Measurements from ENCODE around the gene ZNF91.
"Not testable (repeated sequence)": the region's sequence is repeated elsewhere in the genome, so short reads cannot be mapped to it uniquely, and the experiment has no call there.

ZNF91 gene

GRCh38 chr19:23343434-23344010 is 51.7 kb downstream of the ZNF91 start:
- ChIA-PET CTCF (interaction anchor here (0.6 to 0.8 kb wide), 2 partner anchors 383 to 571 kb away, joined by 4 read pairs; partner anchors contain the start of gene ZNF726), POLR2A (ENCODE audit: low non-redundant PET) (no interaction called here)
- TF ChIP-seq, protein P1, sequence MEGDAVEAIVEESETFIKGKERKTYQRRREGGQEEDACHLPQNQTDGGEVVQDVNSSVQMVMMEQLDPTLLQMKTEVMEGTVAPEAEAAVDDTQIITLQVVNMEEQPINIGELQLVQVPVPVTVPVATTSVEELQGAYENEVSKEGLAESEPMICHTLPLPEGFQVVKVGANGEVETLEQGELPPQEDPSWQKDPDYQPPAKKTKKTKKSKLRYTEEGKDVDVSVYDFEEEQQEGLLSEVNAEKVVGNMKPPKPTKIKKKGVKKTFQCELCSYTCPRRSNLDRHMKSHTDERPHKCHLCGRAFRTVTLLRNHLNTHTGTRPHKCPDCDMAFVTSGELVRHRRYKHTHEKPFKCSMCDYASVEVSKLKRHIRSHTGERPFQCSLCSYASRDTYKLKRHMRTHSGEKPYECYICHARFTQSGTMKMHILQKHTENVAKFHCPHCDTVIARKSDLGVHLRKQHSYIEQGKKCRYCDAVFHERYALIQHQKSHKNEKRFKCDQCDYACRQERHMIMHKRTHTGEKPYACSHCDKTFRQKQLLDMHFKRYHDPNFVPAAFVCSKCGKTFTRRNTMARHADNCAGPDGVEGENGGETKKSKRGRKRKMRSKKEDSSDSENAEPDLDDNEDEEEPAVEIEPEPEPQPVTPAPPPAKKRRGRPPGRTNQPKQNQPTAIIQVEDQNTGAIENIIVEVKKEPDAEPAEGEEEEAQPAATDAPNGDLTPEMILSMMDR (conservative IDR thresholded peaks at IDR 0.05; ENCODE audit: low read depth) = no peak
- H3K27ac ChIP-seq = no peak overlapping the region
- DNase-seq (ENCODE audit: low spot score) = no peak

DNA sequence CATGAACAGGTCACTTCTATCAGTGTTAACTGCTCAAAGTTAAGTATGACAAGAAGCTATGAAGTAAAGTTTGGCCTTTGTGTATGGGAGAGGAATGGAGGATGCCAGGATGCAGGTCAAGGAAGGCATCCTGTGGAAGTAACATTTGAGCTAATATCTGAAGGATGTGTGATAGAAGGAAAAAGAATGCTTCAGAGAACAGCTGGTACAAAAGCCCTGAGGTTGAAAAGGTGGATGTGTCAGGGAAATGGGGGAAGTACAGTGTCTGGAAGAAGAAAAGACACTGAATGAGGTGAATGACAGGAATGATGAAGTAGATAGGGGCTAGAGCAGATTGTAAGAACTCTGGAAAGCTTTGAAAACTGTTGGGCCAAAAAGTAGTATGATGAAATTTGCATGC is 67.1 kb downstream of the ZNF91 start:
- ChIA-PET POLR2A (ENCODE audit: low non-redundant PET) (no interaction called here), CTCF (no interaction called here)
- H3K27ac ChIP-seq = no peak overlapping the region
- TF ChIP-seq, protein P1 (conservative IDR thresholded peaks at IDR 0.05; ENCODE audit: low read depth) = no peak
- no peak for DNase-seq (ENCODE audit: low spot score)

DNA sequence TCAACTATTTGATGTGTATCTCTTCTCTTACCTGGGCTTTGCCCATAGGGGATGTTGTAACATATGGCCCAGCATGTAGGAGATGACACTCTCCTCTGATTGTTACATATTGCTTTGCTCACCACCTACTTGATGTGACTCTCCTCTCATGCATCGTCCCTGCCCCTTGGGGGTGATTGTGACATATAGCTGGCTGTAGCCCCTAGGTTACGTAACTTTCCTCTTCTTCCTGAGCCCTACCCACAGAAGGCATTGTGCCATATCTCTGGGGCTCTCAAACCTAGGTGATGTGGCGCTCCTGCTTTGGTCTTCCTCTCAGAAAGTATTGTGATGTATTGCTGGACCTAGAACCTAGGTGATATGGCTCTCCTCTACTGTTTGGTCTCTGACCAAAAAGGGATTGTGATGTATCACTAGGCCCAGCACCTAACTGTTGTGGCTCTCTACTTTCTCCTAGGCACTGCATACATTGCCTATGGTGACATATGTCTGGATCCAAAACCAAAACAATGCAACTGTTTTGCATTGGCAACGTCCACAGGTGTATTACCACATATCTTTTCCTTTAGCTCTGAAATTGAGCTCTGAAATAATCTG is 73.2 kb downstream of the ZNF91 start:
- CTCF ChIA-PET = no interaction called here
- POLR2A ChIA-PET (ENCODE audit: low non-redundant PET) = no interaction called here
- no peak overlapping the region for H3K27ac ChIP-seq
- no peak for DNase-seq (ENCODE audit: low spot score)
- TF ChIP-seq, protein P1 (conservative IDR thresholded peaks at IDR 0.05; ENCODE audit: low read depth) = no peak

GRCh38 chr19:23321403-23321802 is 73.9 kb downstream of the ZNF91 start:
- CTCF ChIA-PET; POLR2A ChIA-PET (ENCODE audit: low non-redundant PET); H3K27ac ChIP-seq; DNase-seq (ENCODE audit: low spot score): not testable (repeated sequence)

GRCh38 chr19:23319571-23319970 is 75.7 kb downstream of the ZNF91 start:
- H3K27ac ChIP-seq; CTCF ChIA-PET; POLR2A ChIA-PET (ENCODE audit: low non-redundant PET); DNase-seq (ENCODE audit: low spot score): not testable (repeated sequence)

- H3K27ac ChIP-seq; POLR2A ChIA-PET (ENCODE audit: low non-redundant PET); CTCF ChIA-PET; DNase-seq (ENCODE audit: low spot score): not testable (repeated sequence)
These were observed 76.3 kb downstream of the ZNF91 start for GRCh38 chr19:23318941-23319340.

DNA sequence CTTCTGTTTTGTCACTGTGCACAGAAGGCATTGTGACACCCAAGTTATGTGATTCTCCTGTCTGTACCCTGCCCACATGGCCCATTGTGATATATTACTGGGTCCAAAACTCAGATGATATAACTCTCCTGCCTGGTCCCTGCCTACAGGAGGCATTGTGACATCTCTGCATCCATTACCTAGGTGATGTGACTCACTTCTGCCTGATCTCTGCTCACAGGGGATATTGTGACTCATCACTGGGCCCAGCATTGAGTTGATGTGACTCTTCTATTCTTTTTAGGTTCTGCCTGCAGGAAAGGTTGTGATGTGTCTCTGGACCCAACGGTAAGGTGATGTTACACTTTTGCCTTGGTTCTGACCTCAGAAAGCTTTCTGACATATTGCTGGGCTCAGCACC is 77.1 kb downstream of the ZNF91 start:
- ChIA-PET CTCF (no interaction called here), POLR2A (ENCODE audit: low non-redundant PET) (no interaction called here)

DNA sequence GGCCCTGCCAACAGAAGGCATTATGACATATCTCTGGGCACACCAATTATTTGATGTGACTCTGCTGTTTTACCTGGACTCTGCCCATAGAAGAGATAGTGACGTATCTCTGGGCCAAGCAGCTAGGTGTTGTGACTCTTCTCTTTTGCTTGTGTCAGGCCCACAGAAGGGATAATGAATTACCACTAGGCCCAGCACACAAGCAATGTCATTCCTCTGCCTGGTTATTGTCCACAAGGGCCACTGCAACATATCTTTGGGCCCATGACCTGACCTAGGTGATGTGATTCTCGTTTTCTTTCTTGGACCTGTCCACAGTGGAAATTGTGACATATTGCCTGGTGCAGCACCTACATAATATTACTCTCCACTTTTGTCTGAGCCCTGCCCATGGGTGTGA is 80.0 kb downstream of the ZNF91 start:
- TF ChIP-seq, protein P1 (conservative IDR thresholded peaks at IDR 0.05; ENCODE audit: low read depth) = no peak
- no peak overlapping the region for H3K27ac ChIP-seq
- ChIA-PET CTCF (no interaction called here), POLR2A (ENCODE audit: low non-redundant PET) (no interaction called here)
- DNase-seq (ENCODE audit: low spot score) = no peak

More for the DNA sequence above, 77.1 kb downstream of the ZNF91 start:
- no peak overlapping the region for H3K27ac ChIP-seq
- TF ChIP-seq, protein P1 (conservative IDR thresholded peaks at IDR 0.05; ENCODE audit: low read depth) = no peak
- peak; percentile 6 for DNase-seq (ENCODE audit: low spot score)

All from RWPE1 (cell line).